ENCODE results near the gene COQ10B.

DNA sequence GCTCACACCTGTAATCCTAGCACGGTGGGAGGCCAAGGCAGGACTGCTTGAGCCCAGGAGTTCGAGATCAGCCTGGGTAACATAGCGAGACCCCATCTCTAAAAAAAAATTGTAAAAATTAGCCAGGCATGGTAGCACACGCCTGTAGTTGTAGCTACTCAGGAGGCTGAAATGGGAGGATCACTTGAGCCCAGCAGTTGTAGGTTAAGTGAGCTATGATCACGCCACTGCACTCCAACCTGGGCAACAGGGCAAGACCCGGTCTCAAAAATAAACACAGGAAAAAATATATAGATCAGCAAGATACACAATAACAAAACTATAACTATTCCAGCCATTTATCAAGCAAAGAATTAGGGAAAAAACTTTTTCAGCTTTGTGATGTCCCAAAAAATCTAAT, 21.5 kb upstream of the COQ10B start:
- TF ChIP-seq, protein P1, sequence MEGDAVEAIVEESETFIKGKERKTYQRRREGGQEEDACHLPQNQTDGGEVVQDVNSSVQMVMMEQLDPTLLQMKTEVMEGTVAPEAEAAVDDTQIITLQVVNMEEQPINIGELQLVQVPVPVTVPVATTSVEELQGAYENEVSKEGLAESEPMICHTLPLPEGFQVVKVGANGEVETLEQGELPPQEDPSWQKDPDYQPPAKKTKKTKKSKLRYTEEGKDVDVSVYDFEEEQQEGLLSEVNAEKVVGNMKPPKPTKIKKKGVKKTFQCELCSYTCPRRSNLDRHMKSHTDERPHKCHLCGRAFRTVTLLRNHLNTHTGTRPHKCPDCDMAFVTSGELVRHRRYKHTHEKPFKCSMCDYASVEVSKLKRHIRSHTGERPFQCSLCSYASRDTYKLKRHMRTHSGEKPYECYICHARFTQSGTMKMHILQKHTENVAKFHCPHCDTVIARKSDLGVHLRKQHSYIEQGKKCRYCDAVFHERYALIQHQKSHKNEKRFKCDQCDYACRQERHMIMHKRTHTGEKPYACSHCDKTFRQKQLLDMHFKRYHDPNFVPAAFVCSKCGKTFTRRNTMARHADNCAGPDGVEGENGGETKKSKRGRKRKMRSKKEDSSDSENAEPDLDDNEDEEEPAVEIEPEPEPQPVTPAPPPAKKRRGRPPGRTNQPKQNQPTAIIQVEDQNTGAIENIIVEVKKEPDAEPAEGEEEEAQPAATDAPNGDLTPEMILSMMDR (IDR thresholded peaks at IDR 0.05; ENCODE audit: low read length), result no peak
- TF ChIP-seq EZH2 (IDR thresholded peaks at IDR 0.05; ENCODE audit: borderline replicate concordance, low read length), result no peak
